Stimulated activated CD8-positive, alpha-beta memory T cell treated with anti-CD3 and anti-CD28 coated beads, Interleukin-12 subunit alpha, Interleukin-12 subunit beta, amount 100 ng/mL, for 4 hours (primary cell): Measurements from ENCODE around the gene ITPKA.
"Not testable (repeated sequence)": the region's sequence is repeated elsewhere in the genome, so short reads cannot be mapped to it uniquely, and the experiment has no call there.

Experiments used
- DNase-seq: peaks from one replicate; pipeline ENCODE4 v3.0.0-alpha.2; 2020; ENCODE audit warnings: low read depth

ITPKA gene

DNA sequence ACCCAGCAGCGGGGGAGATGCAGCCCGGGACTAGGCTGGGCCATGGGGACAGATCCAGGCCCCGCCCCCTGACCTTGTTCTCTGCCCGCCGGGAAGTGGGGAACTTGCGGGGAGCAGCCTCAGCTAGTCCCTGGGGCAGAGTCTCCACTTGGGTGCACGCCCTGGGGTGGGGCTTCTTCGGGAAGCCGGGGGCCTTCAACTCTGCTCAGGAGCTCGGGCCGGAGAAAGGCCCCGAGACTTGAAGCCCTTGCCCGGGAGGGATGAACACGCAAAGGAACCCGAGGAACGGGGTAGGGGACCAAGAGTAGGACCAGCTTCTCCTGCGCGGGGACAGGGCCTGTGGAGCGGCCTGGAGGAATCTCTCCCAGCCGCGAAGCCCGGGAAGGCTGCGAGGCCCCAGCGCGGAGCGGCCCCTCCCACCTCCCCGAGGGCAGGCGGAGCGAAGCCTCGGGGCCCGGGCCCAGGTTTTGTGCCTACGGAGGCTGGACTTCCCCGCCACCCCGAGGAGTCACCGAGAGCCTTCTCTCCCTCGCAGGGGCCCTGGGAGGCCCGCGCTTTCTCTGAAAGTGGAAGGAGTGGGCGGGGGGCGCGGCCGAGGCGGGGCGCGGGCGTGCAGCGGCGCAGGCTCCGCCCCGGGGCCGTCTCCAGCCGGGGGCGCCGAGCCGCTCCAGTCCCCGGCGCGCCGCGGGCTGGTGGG lies at the start of gene ITPKA:
ITPKA (plus strand) TSS at position 670 of the 697 bp plus-strand sequence. CDS start 54 bp downstream, outside the sequence.
- DNase-seq: peak; percentile 81

DNA sequence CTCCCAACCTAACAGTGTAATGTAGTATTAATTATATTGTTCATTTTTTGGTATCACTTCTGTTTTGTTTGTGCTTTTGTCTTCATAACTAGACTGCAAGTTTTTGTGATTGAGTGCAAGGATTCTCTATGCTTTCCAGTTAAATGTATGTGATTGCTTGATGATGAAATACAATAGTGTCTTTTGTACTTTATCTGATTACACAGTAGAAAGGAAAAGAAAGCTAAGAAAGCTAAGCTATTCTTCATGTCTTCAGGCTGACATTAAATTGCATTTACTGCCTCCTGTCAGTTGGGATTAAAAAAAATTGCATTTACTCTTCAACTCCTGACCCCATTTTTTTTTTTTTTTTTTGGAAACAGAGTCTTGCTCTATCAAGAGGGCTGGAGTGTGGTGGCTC lies 48.3 kb upstream of the ITPKA start:
- DNase-seq: no peak

DNA sequence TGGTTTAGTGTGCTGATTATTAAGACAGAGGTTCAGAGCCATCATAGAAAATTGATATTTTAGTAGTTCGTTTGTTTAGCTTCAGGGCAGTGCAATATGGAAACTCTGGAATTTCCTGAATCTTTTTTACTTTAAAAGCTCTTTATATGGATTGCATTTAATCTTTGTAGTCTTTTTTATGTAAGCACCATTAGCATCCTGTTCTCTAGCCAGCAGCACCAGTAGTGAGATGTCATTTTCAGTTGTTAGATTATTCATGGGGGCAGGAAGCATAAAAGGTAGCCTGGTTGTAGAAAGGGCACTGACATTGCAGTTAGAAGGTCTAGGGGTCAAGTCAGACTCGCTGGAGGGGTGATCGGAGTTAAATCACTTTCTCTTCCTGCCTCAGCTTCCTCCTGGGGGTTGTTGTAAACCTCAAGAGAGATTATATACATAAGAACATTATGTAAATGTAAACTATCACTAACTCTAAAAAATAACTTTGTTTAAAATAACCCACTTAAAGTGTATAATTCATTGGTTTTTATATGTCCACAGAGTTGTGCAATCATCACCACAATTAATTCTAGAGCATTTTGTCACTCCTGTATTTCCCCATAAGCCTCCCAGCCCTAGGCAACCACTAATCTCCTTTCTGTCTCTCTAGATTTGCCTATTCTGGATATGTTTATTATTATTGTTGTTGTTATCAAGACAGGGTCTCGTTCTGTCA lies 31.4 kb upstream of the ITPKA start:
- DNase-seq: no peak

DNA sequence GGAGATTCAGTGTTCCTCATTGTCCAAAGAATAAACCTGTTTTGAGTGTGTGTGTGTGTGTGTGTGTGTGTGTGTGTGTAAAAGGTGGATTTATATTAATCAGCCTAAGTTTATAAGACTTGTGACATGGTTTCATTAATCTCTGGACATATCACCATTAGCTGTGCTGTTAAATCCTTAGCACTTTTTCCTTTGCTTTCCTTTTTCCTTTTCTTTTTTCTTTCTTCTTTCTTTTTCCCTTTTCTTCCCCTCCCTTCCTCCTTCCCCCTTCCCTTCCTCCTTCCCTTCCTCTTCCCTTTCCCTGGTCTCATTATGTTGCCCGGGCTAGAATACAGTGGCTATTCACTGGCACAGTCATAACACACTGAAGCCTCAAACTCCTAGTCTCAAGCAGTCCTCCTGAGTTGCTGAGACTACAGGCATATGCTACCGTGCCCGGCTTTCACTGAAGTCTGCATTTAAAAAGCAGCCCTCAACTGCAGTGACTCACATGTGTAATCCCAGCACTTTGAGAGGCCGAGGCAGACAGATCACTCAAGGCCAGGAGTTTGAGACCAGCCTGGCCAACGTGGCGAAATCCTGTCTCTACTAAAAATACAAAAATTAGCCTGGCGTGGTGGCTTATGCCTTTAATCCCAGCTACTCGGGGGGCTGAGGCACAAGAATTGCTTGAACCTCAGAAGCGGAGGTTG lies 28.6 kb upstream of the ITPKA start:
- no peak for DNase-seq

DNA sequence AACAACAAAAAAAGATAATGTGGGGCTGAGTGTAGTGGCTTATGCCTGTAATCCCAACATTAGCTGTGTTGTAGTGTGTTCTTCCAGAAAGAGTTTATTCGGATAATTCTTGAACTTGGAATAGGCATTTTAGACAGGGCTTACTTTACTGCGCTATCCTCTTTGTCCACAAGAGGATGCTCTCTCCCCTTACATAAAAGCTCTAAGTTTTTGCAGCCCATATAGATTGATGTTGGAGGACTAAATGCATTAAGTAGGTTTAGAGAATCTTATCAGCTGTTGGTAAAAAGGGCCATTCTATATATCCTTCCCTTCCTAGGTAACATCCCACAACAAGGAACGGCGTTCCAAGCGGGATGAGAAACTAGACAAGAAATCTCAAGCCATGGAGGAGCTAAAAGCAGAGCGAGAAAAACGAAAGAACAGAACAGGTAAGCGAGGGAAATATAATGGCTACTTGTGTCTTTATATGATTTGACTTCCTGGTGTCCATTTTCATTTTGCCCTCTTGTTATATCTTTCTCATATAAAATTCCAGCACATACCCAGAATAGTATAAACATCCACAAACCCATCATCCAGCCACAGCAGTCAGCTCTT lies 27.8 kb upstream of the ITPKA start:
- DNase-seq: no peak

DNA sequence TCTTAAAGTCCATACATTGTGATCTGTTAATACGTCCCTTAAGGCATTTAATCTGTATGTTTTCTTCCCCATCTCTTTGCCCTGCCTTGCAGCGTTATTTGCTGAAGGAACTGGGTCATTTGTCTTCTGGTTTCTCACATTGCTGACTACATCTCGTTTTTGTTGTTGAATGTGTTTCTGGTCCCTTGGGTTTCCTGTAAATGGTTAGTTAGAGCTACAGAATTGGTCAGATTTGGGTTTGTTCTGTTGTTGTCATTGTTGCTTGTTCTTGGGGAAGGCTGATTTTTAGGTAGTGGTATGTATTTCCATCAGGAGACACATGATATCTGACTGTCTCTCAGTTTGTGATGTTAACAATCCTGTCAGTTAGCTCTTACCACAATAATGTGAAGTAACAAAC lies 27.0 kb upstream of the ITPKA start:
- no peak for DNase-seq

DNA sequence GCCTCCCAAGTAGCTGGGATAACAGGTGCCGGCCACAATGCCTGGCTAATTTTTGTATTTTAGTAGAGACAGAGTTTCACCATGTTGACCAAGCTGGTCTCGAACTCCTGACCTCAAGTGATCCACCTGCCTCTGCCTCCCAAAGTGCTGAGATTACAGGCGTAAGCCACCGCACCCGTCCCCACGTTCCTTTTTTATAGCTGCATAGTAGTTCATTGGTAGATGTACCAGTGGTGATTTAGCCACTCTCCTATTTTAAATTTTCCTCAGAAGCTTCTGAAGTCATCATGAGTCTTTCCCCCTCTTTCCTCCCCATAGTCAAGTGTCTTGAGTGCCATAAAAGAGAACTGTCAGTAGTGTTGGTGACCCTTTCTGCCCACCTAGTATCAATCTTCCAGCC lies 24.0 kb upstream of the ITPKA start:
- DNase-seq: not testable (repeated sequence)

DNA sequence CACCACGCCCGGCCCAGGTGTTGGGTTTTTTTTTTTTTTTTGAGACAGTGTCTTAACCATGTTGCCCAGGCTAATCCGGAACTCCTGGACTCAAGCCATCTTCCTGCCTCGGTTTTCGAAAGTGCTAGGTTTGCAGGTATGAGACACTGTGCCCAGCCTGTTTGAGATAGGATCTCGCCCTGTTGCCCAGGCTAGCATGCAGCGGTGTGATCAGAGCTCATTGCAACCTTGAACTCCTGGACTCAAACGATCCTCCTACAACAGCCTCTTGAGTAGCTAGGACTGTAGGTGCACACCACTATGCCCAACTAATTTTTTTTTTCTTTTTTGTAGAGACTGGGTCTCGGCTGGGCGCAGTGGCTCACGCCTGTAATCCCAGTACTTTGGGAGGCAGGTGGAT lies 20.3 kb upstream of the ITPKA start:
- DNase-seq: no peak

DNA sequence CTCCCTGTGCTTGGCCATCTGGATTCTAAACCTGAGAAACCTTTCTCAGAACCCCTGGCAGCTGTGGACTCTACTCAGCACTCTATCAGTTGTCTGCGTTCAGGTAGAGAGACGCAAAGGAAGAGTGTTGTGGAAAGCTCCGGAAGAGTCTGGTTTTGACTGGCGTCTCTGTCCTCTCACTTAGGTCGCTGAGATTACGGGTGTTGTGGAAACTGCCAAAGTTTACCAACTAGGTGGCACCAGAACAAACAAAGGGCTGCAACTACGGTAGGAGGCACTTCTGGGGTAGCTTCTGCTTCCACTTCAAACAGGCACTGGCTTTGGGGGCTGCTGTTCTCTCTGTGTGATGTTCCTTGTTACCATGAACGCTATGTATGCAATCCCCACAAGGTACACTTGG lies 19.2 kb upstream of the ITPKA start:
- no peak for DNase-seq

DNA sequence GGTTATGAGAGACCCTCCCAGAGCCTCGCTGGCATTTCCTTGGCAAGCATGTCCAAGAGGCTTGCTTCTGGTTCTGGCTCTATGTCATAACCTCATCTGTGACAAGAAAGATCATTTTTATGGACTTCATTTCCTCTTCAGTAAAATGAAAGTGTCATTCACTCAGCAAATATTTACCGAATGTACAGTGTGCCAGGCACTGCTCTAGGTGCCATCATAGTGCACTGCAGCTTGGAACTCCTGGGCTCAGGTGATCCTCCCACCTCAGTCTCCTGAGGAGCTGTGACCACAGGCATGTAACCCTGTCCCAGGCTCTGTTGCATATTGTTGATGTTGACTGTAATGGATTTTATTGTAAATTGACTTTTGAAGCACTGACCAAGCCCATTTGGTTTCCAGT lies 18.7 kb upstream of the ITPKA start:
- no peak for DNase-seq

DNA sequence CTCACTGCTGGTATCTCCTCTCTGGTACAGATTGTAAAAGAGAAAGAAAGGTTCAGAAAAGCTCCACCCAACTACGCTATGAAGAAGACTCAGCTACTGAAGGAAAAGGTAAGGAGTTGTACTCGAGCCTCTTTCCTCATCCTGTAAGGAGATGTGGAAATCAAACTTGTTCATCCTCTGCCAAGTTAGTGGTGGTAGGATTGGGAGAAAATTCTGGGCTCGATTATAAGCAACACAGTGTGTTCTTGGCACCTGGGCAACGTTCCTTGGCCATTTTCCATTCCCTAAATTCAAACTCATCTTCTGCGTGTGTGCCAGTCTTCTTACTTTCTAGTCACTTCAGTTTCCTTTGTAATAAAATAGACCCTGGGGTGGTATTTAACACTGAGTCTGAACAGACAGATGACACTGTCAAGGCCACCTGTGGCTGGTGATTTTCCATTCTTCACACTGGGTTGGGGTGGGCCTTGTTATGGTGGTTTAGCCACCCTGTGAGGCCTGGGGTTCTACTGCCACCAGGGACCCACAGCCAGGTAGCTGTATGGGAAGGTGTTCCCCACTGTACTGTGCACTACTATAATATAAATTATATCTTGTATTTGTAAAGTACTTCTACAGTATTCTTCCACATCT lies 17.1 kb upstream of the ITPKA start:
- no peak for DNase-seq

DNA sequence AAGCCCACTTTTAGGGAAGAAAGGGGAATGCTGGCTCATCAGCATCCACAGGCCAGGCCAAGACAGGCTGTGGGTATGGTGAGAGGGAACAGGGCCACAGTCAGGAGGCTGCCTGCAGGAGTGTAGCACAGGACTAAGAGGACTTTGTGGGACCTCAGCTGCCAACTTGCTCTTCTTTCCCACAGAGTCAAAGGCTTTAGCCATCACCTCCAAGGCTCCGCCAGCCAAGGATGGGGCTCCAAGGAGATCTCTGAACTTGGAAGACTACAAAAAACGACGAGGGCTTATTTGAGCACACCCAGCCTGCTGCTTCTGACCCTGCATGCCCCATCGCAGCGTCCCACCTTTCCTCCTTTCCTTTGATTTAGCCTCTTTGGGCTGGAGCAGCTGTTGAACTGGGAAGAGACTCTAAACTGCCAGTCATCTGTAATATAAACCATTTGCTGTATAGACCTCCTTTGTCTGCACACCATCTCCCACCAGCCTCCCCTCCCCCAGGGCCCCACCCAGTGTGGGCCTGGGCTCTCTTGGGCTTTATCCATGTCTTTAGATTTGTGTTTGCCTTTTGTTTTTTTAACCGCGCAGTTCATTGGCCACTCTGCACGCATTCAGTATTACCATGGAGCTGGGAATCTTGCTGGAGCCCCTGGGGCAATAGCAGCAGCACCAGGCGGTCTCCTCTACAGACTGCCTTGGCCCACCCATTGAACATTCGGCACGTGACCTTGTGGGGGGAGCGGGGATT lies 13.1 kb upstream of the ITPKA start:
- DNase-seq: no peak

DNA sequence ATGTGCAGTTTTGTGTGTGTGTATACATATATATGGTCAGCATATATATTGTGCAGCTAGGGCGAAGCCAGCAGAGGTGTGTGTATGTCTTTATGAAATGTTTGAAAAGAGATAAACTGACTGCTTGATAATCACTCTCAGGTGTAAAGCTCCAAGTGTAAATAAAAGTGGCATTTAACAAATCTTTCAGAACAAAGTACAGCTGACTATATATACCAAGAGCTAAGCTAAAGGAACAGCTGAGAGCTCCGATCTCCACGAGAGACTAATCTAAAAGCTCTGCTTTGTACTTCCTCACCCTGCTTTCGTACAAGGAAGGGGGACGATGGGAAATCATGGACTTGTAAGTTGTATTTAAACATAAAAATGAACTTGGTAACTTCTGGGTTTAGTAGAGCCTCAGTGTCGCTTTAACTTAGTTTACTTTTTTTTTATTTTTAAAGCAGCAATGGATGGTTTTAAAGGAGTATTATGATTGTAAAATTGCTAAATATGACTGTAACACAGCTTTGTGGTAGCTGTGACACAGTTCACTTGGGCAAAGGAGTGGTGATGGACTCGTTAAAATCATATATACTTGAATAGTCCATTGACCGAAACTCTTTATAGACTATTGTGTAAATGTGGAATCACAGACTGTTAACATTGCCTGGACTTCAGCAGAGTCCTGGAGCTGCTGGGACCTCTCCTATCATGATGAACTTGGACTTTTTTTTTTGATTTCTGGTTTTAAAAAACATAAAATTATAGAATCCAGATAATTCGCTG lies 11.4 kb upstream of the ITPKA start:
- no peak for DNase-seq

DNA sequence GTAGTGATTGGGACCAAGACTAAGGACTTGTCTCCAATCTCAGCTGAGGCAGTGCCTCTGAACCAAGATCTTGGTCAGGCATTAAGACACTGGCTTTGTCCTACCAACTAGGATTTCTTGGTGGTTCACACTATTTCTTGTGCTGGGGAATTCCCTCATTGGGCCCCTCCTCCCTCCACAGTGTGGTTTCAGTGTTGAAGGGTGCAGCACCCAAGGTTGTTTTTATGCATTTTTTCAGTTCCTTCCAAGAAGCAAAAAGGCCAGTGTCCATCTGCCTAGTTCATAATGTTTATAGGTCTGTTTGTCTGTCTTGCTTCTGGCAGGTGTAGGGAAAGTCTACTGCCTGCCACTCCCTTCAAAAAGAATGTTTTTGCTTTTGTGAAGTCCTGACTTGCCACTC lies 10.6 kb upstream of the ITPKA start:
- DNase-seq: peak; percentile 20

DNA sequence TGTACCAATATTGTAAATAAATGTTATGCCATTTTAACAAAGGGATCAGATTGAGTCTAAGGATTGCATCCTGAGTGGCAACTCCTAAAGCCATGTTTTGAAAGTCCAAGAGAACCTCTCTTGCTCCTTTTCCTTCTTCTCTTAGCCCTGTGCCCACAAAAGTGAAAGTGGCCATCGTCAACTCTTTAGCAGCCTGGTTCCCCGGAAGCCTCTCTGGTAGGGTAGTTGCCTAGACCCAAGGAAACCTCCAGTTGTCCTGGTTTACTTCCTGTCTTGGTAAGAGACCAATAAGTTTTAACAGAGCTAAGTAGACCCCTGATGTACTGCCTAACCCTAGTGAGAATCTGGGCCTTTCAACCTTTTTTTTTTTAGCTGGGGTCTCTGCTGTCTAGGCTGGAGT lies 10.2 kb upstream of the ITPKA start:
- DNase-seq: no peak

DNA sequence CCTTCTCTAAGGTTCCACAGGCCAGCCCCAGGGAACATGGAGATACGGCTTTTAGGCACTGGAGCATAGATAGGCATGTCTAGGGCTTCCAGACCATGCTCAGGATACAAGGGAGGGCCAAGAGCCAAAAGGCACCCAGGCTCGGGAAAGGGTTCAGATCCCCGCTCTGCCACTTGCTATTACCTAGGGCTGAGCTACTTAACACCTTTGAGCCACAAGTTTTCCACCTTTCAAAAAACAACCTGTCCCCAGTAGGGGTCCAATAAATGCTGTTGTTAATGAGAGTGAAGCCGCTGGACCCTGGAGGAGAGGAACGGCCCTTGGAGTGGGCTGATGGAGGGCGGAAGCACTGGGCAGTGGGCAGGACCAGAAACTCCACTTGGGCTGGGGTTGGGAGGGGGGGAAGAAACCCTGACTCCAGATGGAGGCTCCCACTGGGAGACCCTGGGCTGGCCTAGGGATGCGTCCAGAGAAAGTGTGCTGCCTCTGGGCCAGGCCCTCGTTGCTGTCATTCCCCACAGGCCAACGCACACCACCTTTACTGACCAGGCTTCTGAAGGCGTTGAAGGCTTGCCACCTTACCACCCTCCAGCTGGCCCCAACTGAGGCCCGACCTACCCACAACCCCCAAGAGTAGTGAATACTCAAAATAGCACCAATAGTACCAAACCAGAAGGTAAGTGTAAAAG lies 8.6 kb upstream of the ITPKA start:
- DNase-seq: no peak

DNA sequence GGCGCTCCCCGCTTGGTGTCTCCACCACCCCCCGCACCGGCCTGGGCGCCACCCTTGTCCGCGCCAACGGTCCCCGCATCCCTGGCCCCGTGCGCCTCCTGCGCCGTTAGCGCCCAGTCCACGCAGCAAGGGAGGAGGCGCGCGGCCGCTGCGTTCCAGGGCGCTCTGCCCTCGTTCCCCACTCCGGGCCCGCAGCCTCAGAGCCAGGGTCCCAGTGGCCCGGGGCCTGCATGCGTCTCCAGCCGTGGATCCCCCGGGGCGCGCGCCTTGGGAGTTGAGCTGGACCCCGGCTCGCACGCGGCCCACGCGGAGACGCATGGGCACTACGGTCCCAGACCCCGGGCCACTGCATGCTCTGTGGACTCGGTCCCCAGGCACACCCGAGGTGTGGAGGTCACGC lies 7.4 kb upstream of the ITPKA start:
- no peak for DNase-seq

DNA sequence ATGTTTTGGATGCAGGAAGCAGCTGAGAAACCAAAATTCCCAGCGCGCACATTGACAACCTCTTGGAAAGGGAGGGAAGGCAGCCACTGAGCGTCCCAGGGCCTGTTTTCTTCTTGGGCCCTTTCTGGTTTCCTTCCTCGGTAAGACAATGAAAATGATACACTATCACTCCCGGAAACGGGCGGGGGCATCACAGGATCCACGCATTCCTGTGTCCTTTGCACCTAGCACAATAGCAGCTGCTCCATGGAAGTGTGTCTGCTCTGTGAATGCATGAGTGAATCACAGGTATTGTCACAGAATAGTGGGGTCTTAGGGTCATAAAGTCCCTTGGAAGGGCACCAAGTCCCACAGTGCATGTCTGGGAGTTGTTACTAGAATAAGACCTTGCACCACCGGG lies 6.3 kb upstream of the ITPKA start:
- no peak for DNase-seq

DNA sequence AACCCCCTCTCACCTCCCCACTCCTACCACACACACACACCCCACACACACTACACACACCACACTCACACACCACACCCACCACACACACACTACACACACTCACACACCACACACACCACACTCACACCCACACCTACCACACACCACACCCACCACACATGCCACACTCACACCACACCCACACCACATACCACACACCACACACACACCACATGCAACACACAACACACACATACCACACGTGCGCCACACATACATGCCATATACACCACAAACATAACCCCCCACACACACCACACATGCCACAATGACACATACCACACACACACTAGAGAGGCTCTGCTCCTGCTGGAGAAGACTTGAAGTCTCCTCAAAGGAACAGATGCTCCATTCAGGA lies 5.9 kb upstream of the ITPKA start:
- DNase-seq: no peak

DNA sequence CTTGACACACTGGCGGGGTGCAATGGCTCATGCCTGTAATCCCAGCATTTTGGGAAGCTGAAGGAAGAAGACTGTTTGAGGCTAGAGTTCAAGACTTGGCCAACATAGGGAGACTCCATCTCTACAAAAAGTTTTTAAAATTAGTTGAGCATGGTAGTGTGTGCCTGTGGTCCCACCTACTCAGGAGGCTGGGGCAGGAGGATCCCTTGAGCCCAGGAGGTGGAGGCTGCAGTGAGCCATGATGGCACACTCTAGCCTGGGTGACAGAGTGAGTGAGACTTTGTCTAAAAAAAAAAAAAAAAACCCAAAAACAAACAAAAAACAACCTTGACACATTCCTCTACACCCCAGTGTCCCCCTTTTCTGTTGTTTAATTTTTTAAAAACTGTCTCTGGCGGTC lies 4.0 kb upstream of the ITPKA start:
- DNase-seq: no peak
